BE2C (cell line): ENCODE measurements around the gene RAB11FIP3.
"Not testable (repeated sequence)": the region's sequence is repeated elsewhere in the genome, so short reads cannot be mapped to it uniquely, and the experiment has no call there.

Source experiments
- DNase-seq: peaks from one replicate; pipeline ENCODE4 v3.0.0-alpha.2; 2020
- H3K27me3 ChIP-seq: fragments of 250-450 bp; sonication (Bioruptor Pico); 2 replicates; pipeline ENCODE4 v1.5.1; 2020; ENCODE audit warnings: mild to moderate bottlenecking
- H3K36me3 ChIP-seq: fragments of 250-450 bp; sonication (Bioruptor Pico); 2 replicates; pipeline ENCODE4 v1.5.1; 2020; ENCODE audit warnings: mild to moderate bottlenecking
- H3K4me1 ChIP-seq: fragments of 250-450 bp; sonication (Bioruptor Pico); 2 replicates; pipeline ENCODE4 v1.5.1; 2020
- H3K4me3 ChIP-seq: 2 replicates; pipeline ENCODE4 v1.5.1; 2011; ENCODE audit warnings: low read depth, low read length
- H3K9me3 ChIP-seq: fragments of 250-450 bp; sonication (Bioruptor Pico); 2 replicates; pipeline ENCODE4 v1.5.1; 2020
- TF ChIP-seq, protein P1 (sequence below): IDR thresholded peaks from 2 replicates; pipeline ENCODE4 v1.5.1; 2012; ENCODE audit warnings: mild to moderate bottlenecking, low read depth, low read length

Gene RAB11FIP3

DNA sequence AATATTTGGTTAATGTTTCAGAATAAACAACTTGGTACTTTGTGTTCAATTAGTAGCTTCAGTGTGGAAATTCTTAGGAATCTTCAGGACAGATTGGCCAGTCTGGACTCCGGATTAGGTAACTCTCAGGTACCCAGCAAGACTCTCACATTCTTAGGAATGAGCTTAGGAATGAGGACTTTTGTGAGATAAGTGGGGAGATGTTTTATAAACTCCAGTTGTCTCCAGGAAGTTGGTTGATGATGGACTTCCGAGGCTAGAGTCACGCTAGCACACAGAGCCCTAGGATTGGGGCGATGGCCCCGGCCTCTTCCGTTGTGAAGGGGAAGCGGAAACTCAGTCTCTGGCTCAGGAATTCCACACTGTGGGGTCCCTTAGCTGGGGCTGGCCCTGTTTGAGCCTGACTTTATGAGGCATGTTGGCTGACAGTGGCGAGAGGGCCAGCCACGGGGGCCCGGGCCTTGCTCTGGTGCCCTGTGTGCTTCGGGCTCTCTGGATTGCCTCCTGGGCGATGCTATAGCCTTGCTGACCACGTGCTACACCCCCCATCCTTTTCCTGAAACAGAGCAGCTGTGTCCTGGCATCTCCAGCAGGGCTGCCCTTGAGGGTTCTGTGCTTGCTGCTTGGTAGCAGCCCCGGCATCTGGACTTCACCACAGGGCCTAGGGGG lies 32.4 kb downstream of the RAB11FIP3 start:
- H3K36me3 ChIP-seq = no peaks in the 10 kb centered on the region
- no peaks in the 10 kb centered on the region for H3K9me3 ChIP-seq
- peaks cover 2% of the 10 kb centered on the region; the same call in 1 of the 2 replicates for H3K4me1 ChIP-seq
- TF ChIP-seq, protein P1, sequence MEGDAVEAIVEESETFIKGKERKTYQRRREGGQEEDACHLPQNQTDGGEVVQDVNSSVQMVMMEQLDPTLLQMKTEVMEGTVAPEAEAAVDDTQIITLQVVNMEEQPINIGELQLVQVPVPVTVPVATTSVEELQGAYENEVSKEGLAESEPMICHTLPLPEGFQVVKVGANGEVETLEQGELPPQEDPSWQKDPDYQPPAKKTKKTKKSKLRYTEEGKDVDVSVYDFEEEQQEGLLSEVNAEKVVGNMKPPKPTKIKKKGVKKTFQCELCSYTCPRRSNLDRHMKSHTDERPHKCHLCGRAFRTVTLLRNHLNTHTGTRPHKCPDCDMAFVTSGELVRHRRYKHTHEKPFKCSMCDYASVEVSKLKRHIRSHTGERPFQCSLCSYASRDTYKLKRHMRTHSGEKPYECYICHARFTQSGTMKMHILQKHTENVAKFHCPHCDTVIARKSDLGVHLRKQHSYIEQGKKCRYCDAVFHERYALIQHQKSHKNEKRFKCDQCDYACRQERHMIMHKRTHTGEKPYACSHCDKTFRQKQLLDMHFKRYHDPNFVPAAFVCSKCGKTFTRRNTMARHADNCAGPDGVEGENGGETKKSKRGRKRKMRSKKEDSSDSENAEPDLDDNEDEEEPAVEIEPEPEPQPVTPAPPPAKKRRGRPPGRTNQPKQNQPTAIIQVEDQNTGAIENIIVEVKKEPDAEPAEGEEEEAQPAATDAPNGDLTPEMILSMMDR = no peak
- H3K4me3 ChIP-seq = no peak overlapping the region
- peak; percentile 43 for DNase-seq
- H3K27me3 ChIP-seq = no peaks in the 10 kb centered on the region

DNA sequence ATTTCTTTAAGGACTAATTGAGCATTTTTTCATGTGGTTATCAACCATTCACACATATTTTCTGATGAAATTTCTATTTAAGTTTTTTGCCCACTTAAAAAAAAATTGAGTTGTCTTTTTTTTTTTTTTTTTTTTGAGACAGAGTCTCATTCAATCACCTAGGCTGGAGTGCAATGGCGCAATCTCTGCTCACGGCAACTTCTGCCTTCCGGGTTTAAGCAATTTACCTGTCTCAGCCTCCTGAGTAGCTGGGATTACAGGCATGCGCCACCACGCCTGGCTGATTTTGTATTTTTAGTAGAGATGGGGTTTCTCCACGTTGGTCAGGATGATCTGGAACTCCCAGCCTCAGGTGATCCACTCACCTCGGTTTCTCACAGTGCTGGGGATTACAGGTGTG lies 34.3 kb downstream of the RAB11FIP3 start:
- no peaks in the 10 kb centered on the region for H3K27me3 ChIP-seq
- H3K9me3 ChIP-seq = no peaks in the 10 kb centered on the region
- no peak for DNase-seq
- no peak overlapping the region for H3K4me3 ChIP-seq
- H3K4me1 ChIP-seq = peaks cover 2% of the 10 kb centered on the region; the same call in 1 of the 2 replicates
- no peaks in the 10 kb centered on the region for H3K36me3 ChIP-seq
- TF ChIP-seq, protein P1 = no peak

GRCh38 chr16:460787-461186 lies 35.3 kb downstream of the RAB11FIP3 start:
- no peak for DNase-seq
- H3K4me3 ChIP-seq = no peak overlapping the region
- H3K36me3 ChIP-seq = no peaks in the 10 kb centered on the region
- TF ChIP-seq, protein P1 = no peak
- no peaks in the 10 kb centered on the region for H3K9me3 ChIP-seq
- H3K27me3 ChIP-seq = no peaks in the 10 kb centered on the region
- H3K4me1 ChIP-seq = peaks cover 2% of the 10 kb centered on the region; the same call in 1 of the 2 replicates

DNA sequence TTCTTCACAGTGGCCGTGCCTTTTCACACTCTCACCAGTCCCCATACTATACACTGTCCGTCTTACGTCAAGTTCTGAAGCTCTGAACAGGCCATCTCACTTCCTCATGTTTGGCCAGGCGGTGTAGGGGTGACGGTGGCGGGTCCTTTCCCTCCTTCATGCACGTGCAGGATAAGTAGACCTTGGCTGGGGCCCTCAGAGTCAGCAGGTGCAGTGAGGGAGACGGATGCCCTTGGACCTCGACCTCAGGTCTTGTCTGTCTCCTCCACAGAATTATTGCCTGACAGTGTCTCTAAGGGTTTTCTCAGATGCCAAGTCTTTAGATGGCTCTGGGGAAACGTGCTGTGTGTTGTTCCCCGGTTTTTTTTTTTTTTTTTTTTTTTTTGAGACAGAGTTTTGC lies 37.6 kb downstream of the RAB11FIP3 start:
- Histone ChIP-seq H3K36me3 (no peaks in the 10 kb centered on the region), H3K9me3 (no peaks in the 10 kb centered on the region), H3K4me3 (no peak overlapping the region), H3K27me3 (no peaks in the 10 kb centered on the region), H3K4me1 (no peaks in the 10 kb centered on the region)
- DNase-seq = no peak
- TF ChIP-seq, protein P1 = no peak

DNA sequence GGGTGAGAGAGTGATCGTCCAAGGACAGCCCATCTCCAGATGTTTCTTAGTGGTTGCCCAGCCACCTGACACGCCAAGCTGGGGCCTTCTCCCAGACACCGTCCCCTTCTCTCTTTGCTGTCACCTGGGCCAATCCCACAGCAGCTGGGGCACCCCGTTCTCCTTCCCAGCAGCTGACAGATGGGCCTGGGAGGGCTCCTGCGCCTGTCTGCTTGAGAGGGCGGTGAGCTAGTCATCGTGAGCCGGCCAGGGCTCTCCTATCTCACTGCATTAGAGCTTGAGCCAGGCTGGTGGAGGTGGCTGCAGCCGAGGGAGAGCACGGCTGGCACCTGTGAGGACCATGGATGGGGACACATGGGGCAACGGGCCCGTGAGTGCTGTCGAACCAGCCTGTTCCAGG lies 41.2 kb downstream of the RAB11FIP3 start:
- H3K27me3 ChIP-seq = no peaks in the 10 kb centered on the region
- H3K9me3 ChIP-seq = no peaks in the 10 kb centered on the region
- H3K36me3 ChIP-seq = no peaks in the 10 kb centered on the region
- DNase-seq = no peak
- peaks cover 7% of the 10 kb centered on the region for H3K4me1 ChIP-seq
- H3K4me3 ChIP-seq = no peak overlapping the region
- TF ChIP-seq, protein P1 = no peak

- H3K4me1 ChIP-seq, H3K4me3 ChIP-seq, H3K9me3 ChIP-seq, H3K27me3 ChIP-seq, DNase-seq, H3K36me3 ChIP-seq: not testable (repeated sequence)
Observed at GRCh38 chr16:467249-467871, 41.9 kb downstream of the RAB11FIP3 start.
